Coronary artery (tissue), 2 donors: ENCODE results near the gene ACSL6.

Experiments
- DNase-seq: peaks from one replicate; pipeline ENCODE4 v3.0.0-alpha.2; 2017; ENCODE audit warnings: low spot score
- H3K27ac ChIP-seq, 2 donors: fragments of 200-600 bp; sonication (generic); one replicate each; pipeline ENCODE4 v1.5.1; 2016 to 2019
- H3K4me3 ChIP-seq: fragments of 200-600 bp; sonication (generic); 2 replicates; pipeline ENCODE4 v1.5.1; 2016; ENCODE audit warnings: mild to moderate bottlenecking, moderate library complexity
- TF ChIP-seq, protein P1 (sequence below): fragments of 200-600 bp; sonication (generic); IDR thresholded peaks from one replicate; pipeline ENCODE4 v1.5.1; 2019; ENCODE audit warnings: antibody characterized with exemption

Gene ACSL6

DNA sequence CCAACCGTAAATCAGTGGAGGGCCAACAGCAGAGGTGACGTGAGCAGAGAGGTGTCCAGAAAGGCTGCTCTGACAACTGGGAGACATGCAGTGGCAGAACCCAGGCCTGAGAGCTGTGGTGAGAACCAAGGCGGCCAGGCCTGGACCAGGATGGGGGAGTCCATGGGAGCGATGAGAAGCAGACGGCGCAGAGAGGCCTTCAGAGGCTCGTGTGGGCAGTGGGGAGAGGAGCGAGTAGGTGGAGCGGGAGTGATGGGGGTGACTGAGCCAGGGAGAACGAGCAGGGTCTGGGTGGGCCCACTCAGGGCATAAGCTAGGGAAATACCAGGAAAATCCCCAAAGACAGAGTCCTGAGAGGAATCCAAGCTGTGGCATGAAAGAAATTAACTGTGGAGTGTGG is 41.1 kb upstream of the ACSL6 start:
- Histone ChIP-seq H3K4me3 (no peak overlapping the region), H3K27ac (no peak overlapping the region)
- TF ChIP-seq, protein P1, sequence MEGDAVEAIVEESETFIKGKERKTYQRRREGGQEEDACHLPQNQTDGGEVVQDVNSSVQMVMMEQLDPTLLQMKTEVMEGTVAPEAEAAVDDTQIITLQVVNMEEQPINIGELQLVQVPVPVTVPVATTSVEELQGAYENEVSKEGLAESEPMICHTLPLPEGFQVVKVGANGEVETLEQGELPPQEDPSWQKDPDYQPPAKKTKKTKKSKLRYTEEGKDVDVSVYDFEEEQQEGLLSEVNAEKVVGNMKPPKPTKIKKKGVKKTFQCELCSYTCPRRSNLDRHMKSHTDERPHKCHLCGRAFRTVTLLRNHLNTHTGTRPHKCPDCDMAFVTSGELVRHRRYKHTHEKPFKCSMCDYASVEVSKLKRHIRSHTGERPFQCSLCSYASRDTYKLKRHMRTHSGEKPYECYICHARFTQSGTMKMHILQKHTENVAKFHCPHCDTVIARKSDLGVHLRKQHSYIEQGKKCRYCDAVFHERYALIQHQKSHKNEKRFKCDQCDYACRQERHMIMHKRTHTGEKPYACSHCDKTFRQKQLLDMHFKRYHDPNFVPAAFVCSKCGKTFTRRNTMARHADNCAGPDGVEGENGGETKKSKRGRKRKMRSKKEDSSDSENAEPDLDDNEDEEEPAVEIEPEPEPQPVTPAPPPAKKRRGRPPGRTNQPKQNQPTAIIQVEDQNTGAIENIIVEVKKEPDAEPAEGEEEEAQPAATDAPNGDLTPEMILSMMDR = no peak
- DNase-seq = peak; percentile 57

DNA sequence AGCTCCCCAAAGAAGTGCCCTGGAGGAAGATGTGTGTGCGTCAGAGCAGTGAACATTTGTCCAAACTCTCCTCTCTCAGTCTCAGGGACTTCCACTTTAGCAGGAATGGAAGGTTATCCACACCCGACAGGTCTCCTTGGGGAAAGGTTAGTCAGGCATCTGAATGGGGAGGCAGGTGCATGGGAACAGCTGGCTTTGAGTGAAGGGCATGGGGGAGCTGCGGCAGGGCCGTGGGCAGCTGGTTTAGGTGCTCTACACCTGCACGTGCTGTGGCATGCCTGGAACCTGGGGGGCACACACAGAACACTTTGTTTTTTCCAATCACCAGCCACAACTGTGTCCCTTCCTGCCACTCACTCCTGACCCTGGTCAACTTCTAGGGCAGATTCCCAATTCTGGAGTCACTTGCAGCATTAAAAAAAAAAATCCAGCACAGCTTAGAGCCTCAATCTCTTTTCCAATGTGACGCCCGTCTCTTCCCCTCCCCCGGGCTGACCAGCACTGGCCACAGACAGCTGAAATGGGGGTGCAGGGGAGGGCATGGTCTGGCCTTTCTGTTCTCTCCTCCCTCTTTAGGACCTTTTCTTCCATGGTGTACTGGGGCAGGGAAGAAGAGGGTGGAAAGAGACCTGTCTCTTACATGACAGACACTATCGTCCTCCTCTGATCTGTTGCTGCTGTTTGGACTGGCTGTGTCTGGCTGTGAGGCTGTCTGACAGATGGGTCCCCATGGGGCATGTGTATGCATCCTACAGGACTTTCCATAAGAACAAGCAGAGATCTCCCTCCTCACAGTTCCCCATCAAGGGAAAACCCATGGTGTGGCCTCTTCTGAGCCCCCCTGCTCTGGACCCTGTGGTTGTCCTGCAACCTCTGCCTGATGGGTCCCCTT is 39.4 kb upstream of the ACSL6 start:
- no peak overlapping the region for H3K27ac ChIP-seq
- peak; percentile 63 for DNase-seq
- no peak overlapping the region for H3K4me3 ChIP-seq
- TF ChIP-seq, protein P1 = no peak

- Histone ChIP-seq H3K27ac (no peak overlapping the region), H3K4me3 (no peak overlapping the region)
- DNase-seq = no peak
- TF ChIP-seq, protein P1 = no peak
These were observed 38.7 kb upstream of the ACSL6 start for GRCh38 chr5:132050136-132050535.

GRCh38 chr5:132049559-132049958 is 38.1 kb upstream of the ACSL6 start:
- TF ChIP-seq, protein P1 = no peak
- DNase-seq = no peak

GRCh38 chr5:132049093-132049492 is 37.6 kb upstream of the ACSL6 start:
- TF ChIP-seq, protein P1 = no peak
- no peak for DNase-seq

More at GRCh38 chr5:132049559-132049958, 38.1 kb upstream of the ACSL6 start:
- Histone ChIP-seq H3K4me3 (no peak overlapping the region), H3K27ac (no peak overlapping the region)

GRCh38 chr5:132046880-132047299 is 35.4 kb upstream of the ACSL6 start:
- TF ChIP-seq, protein P1 = no peak
- Histone ChIP-seq H3K4me3 (no peak overlapping the region), H3K27ac (no peak overlapping the region)
- DNase-seq = peak; percentile 52

More at GRCh38 chr5:132049093-132049492, 37.6 kb upstream of the ACSL6 start:
- H3K27ac ChIP-seq = no peak overlapping the region
- no peak overlapping the region for H3K4me3 ChIP-seq

- no peak overlapping the region for H3K27ac ChIP-seq
- TF ChIP-seq, protein P1 = no peak
- no peak for DNase-seq
These were observed 32.7 kb upstream of the ACSL6 start for GRCh38 chr5:132044207-132044606.

More at GRCh38 chr5:132044207-132044606, 32.7 kb upstream of the ACSL6 start:
- H3K4me3 ChIP-seq = no peak overlapping the region
